ENCODE results near the gene TRPM3.
"Not testable (repeated sequence)": the region's sequence is repeated elsewhere in the genome, so short reads cannot be mapped to it uniquely, and the experiment has no call there.

The TRPM3 gene

GRCh38 chr9:70978085-70978484 is 143.3 kb downstream of the TRPM3 start:
- no peak for TF ChIP-seq CTCF (IDR thresholded peaks at IDR 0.05; ENCODE audit: low read depth, low read length)
- no peak for DNase-seq (ENCODE audit: extremely low read depth, low read depth)

- DNase-seq (ENCODE audit: extremely low read depth, low read depth), result no peak
- TF ChIP-seq CTCF (IDR thresholded peaks at IDR 0.05; ENCODE audit: low read depth, low read length), result no peak
Measured at GRCh38 chr9:70975821-70976220, 145.6 kb downstream of the TRPM3 start.

- DNase-seq (ENCODE audit: extremely low read depth, low read depth), result no peak
- no peak for TF ChIP-seq CTCF (IDR thresholded peaks at IDR 0.05; ENCODE audit: low read depth, low read length)
Measured at GRCh38 chr9:70971723-70972122, 149.7 kb downstream of the TRPM3 start.

- DNase-seq (ENCODE audit: extremely low read depth, low read depth), result not testable (repeated sequence)
Measured at GRCh38 chr9:70966380-70966779, 155.0 kb downstream of the TRPM3 start.

- no peak for TF ChIP-seq CTCF (IDR thresholded peaks at IDR 0.05; ENCODE audit: low read depth, low read length)
- DNase-seq (ENCODE audit: extremely low read depth, low read depth), result no peak
Measured at GRCh38 chr9:70964861-70965260, 156.6 kb downstream of the TRPM3 start.

- no peak for DNase-seq (ENCODE audit: extremely low read depth, low read depth)
- TF ChIP-seq CTCF (IDR thresholded peaks at IDR 0.05; ENCODE audit: low read depth, low read length), result no peak
Measured at GRCh38 chr9:70963554-70963953, 157.9 kb downstream of the TRPM3 start.

GRCh38 chr9:70962761-70963440 is 158.5 kb downstream of the TRPM3 start:
- DNase-seq (ENCODE audit: extremely low read depth, low read depth), result no peak
- no peak for TF ChIP-seq CTCF (IDR thresholded peaks at IDR 0.05; ENCODE audit: low read depth, low read length)

GRCh38 chr9:70959366-70959765 is 162.1 kb downstream of the TRPM3 start:
- DNase-seq (ENCODE audit: extremely low read depth, low read depth), result no peak
- no peak for TF ChIP-seq CTCF (IDR thresholded peaks at IDR 0.05; ENCODE audit: low read depth, low read length)
